Measurements from ENCODE around the gene RGS7BP.

RGS7BP gene

DNA sequence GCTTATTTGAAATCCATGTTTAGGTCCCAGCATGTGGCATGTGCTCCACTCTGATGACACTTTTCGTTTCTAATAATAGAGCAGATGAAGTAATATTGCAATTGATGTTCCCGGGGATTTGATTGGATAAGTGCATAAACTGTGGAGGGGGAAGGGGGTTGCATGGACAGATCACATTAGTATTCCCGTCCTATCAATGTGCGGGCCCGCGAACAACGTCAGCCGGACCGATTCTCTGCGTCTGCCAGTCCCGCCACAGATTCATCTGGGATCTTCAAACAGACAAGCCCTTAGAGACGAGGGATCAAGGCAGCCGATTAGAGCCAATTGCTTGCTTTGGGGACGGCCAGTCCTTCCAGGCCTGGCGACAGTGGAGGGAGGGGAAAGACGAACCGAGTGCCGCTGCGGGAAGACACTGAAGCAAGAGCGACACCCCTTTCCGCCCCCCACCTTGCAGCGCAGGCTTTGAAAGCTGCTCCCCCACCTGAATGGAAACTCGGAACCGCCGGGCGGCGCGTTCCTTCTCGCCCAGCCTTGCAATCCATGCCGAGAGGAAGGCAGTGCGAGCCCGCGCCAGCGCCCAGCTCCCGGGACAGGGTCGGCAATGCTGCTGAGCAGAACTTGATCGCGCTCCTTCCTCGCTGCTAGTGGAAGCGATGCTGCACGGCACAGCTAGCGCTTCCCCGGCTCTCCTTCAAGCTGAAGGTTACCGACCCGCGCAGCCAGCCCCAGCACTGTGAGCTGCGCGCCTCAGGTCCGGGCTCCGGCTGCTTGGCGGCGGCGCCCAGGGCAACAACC is at the start of gene RGS7BP:
TSS of gene RGS7BP (plus strand) at position 247 of the 798 bp plus-strand sequence. CDS start 610 bp downstream, outside the sequence.
- FAIRE-seq: no peak
- TF ChIP-seq, protein P1, sequence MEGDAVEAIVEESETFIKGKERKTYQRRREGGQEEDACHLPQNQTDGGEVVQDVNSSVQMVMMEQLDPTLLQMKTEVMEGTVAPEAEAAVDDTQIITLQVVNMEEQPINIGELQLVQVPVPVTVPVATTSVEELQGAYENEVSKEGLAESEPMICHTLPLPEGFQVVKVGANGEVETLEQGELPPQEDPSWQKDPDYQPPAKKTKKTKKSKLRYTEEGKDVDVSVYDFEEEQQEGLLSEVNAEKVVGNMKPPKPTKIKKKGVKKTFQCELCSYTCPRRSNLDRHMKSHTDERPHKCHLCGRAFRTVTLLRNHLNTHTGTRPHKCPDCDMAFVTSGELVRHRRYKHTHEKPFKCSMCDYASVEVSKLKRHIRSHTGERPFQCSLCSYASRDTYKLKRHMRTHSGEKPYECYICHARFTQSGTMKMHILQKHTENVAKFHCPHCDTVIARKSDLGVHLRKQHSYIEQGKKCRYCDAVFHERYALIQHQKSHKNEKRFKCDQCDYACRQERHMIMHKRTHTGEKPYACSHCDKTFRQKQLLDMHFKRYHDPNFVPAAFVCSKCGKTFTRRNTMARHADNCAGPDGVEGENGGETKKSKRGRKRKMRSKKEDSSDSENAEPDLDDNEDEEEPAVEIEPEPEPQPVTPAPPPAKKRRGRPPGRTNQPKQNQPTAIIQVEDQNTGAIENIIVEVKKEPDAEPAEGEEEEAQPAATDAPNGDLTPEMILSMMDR (IDR thresholded peaks at IDR 0.05; ENCODE audit: insufficient read depth, missing control alignments): peak; percentile 16
- peak; percentile 18 for DNase-seq (ENCODE audit: insufficient read length, low spot score)

DNA sequence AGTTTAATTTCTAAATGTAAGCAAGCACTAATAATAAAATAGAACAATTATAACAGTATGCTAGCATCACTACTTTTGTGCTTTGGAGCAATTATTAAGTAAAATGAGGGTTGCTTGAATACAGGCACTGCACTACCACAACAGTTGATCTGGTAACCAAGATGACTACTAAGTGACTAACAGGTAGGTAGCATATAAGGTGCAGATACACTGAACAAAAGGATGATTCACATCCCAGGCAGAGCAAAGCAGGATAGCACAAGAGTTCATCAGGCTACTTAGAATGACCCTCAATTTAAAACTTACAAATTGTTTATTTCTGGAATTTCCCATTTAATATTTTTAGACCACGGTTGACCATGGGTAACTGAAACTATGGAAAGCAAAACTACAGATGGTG is 48.0 kb upstream of the RGS7BP start:
- TF ChIP-seq, protein P1 (IDR thresholded peaks at IDR 0.05; ENCODE audit: insufficient read depth, missing control alignments): no peak
- DNase-seq (ENCODE audit: insufficient read length, low spot score) (no peak), FAIRE-seq (no peak)

DNA sequence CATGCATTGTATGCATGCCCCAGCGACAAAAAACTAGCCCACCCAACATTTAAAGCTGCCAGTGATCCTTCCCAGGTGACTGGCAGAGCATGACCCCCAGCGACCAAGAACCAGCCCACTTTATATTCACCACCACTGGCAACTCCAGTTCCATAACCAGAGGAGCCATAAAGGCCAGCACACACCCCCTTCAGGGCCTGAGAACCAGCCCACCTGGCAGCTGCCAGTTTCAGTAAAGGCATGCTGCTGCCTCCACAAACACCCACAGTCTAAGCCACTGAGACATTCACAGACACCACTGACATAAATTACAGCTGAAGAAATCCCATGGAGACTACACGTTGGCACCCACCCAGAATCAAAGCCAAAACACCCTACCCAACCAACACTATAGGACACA is 46.9 kb upstream of the RGS7BP start:
- DNase-seq (ENCODE audit: insufficient read length, low spot score): no peak
- TF ChIP-seq, protein P1 (IDR thresholded peaks at IDR 0.05; ENCODE audit: insufficient read depth, missing control alignments): no peak
- no peak for FAIRE-seq

- FAIRE-seq (no peak), DNase-seq (ENCODE audit: insufficient read length, low spot score) (no peak)
- TF ChIP-seq, protein P1 (IDR thresholded peaks at IDR 0.05; ENCODE audit: insufficient read depth, missing control alignments): no peak
Observed at GRCh38 chr5:64462391-64462790, 43.4 kb upstream of the RGS7BP start.

GRCh38 chr5:64486163-64486562 is 19.7 kb upstream of the RGS7BP start:
- FAIRE-seq (no peak), DNase-seq (ENCODE audit: insufficient read length, low spot score) (no peak)
- TF ChIP-seq, protein P1 (IDR thresholded peaks at IDR 0.05; ENCODE audit: insufficient read depth, missing control alignments): no peak

GRCh38 chr5:64487283-64487682 is 18.5 kb upstream of the RGS7BP start:
- DNase-seq (ENCODE audit: insufficient read length, low spot score) (no peak), FAIRE-seq (no peak)
- TF ChIP-seq, protein P1 (IDR thresholded peaks at IDR 0.05; ENCODE audit: insufficient read depth, missing control alignments): no peak

GRCh38 chr5:64489857-64490256 is 16.0 kb upstream of the RGS7BP start:
- no peak for DNase-seq (ENCODE audit: insufficient read length, low spot score)
- TF ChIP-seq, protein P1 (IDR thresholded peaks at IDR 0.05; ENCODE audit: insufficient read depth, missing control alignments): no peak
- no peak for FAIRE-seq
